Naive thymus-derived CD4-positive, alpha-beta T cell (primary cell): Measurements from ENCODE around the gene NPIPA5. TPM values are rescaled to one million over a fixed set of nuclear protein-coding genes. Genes with fewer than 3 reads are reported as not detected.
"Not testable (repeated sequence)": the region's sequence is repeated elsewhere in the genome, so short reads cannot be mapped to it uniquely, and the experiment has no call there.

Experiments used
- ATAC-seq: fragments of 150-1000 bp; cut with Tn5 transposase; 2 replicates; pipeline ENCODE4 v1.10.0; 2021; ENCODE audit warnings: mild to moderate bottlenecking, moderate library complexity
- CTCF ChIA-PET: fragments of 350-600 bp; sonication (Branson Sonifier 250); formaldehyde crosslinking; loops from one replicate; lab custom pipeline; 2021; ENCODE audit warnings: antibody characterized with exemption; lab: Charles Lee
- POLR2A ChIA-PET: fragments of 350-600 bp; sonication (Branson Sonifier 250); formaldehyde crosslinking; loops from one replicate; lab custom pipeline; 2021; ENCODE audit warnings: antibody characterized with exemption, inconsistent platforms; lab: Charles Lee
- DNase-seq, 9 donors: peaks; one replicate each; pipeline versions ENCODE4 v3.0.0 to v3.0.0-alpha.2; 2020 to 2022; ENCODE audit warnings: mixed read lengths in 1 of 9
- H3K27ac ChIP-seq: one replicate; pipeline ENCODE4 v1.7.0; 2013; ENCODE audit warnings: mild to moderate bottlenecking, low read depth, low read length, moderate library complexity
- H3K27me3 ChIP-seq, 2 donors: one replicate each; pipeline ENCODE4 v1.7.0; 2013; ENCODE audit warnings: low read length in 2 of 2, mild to moderate bottlenecking in 2 of 2, moderate library complexity in 2 of 2; ENCODE audit not compliant: control insufficient read depth in 2 of 2, insufficient read depth in 2 of 2
- H3K36me3 ChIP-seq, 3 experiments: 1 replicate in 2 of 3; 2 replicates in 1 of 3; pipeline ENCODE4 v1.7.0; 2013; ENCODE audit warnings: low read length in 3 of 3, mild to moderate bottlenecking in 3 of 3, moderate library complexity in 1 of 3; ENCODE audit not compliant: insufficient read depth in 3 of 3, control insufficient read depth in 2 of 3
- H3K4me1 ChIP-seq, 2 donors: one replicate each; pipeline ENCODE4 v1.7.0; 2013; ENCODE audit warnings: low read length in 2 of 2, mild to moderate bottlenecking in 2 of 2, moderate library complexity in 1 of 2; ENCODE audit not compliant: control insufficient read depth in 2 of 2, insufficient read depth in 2 of 2
- H3K4me3 ChIP-seq: 2 replicates; pipeline ENCODE4 v1.7.0; 2013; ENCODE audit warnings: mild to moderate bottlenecking, low read length
- H3K9me3 ChIP-seq, 3 experiments: 1 replicate in 2 of 3; 2 replicates in 1 of 3; pipeline ENCODE4 v1.7.0; 2013; ENCODE audit warnings: low read length in 3 of 3; ENCODE audit not compliant: control insufficient read depth in 2 of 3
- H3K27ac Mint-ChIP-seq, 9 donors: one replicate each; pipeline ENCODE4 v1.8.0; 2020 to 2022; ENCODE audit warnings: mixed read lengths in 9 of 9, mild to moderate bottlenecking in 8 of 9, moderate library complexity in 5 of 9, inconsistent platforms in 2 of 9
- H3K27me3 Mint-ChIP-seq, 5 donors: one replicate each; pipeline ENCODE4 v1.8.0; 2021 to 2022; ENCODE audit warnings: mixed read lengths in 5 of 5, mild to moderate bottlenecking in 1 of 5
- H3K36me3 Mint-ChIP-seq, 5 donors: one replicate each; pipeline ENCODE4 v1.8.0; 2020 to 2022; ENCODE audit warnings: mixed read lengths in 5 of 5, mild to moderate bottlenecking in 3 of 5, inconsistent platforms in 1 of 5
- H3K4me1 Mint-ChIP-seq, 7 donors: one replicate each; pipeline ENCODE4 v1.8.0; 2020 to 2022; ENCODE audit warnings: mixed read lengths in 7 of 7, mild to moderate bottlenecking in 3 of 7, inconsistent platforms in 1 of 7
- H3K4me3 Mint-ChIP-seq, 10 donors: one replicate each; pipeline ENCODE4 v1.8.0; 2020 to 2022; ENCODE audit warnings: mild to moderate bottlenecking in 10 of 10, mixed read lengths in 10 of 10, moderate library complexity in 6 of 10, inconsistent platforms in 2 of 10
- H3K9me3 Mint-ChIP-seq, 11 donors: one replicate each; pipeline ENCODE4 v1.8.0; 2020 to 2022; ENCODE audit warnings: mixed read lengths in 11 of 11, mild to moderate bottlenecking in 4 of 11, inconsistent platforms in 1 of 11, moderate library complexity in 1 of 11
- intact Hi-C, 2 donors: fragments of 100-400 bp; cut with micrococcal nuclease; formaldehyde crosslinking; loops; one replicate each; pipeline ENCODE4 v1.15.1; 2023
- polyA plus RNA-seq, 2 donors: library from polyadenylated mRNA; unstranded; fragments of 300-500 nt; fragmentation: Illumina TruSeq; gene quantifications; one replicate each; pipeline ENCODE4 v1.2.3, GENCODE V29; 2021
- total RNA-seq, 6 experiments: library from RNA in 5 of 6; stranded (reverse) in 5 of 6; gene quantifications; 1 replicate in 5 of 6; 2 replicates in 1 of 6; pipeline ENCODE4 v1.2.3 and lab custom pipeline; 2021 to 2026

NPIPA5 gene
- total and polyA plus RNA-seq, 7 experiments from 2014 or later = 0.54 to 44.8 (median 19.2) TPM

GRCh38 chr16:15418206-15418605, 40.1 kb upstream of the NPIPA5 start:
- no peaks in the 10 kb centered on the region for H3K9me3 ChIP-seq
- no peak overlapping the region for H3K4me3 Mint-ChIP-seq
- H3K27ac ChIP-seq = no peak overlapping the region
- no peaks in the 10 kb centered on the region for H3K4me1 ChIP-seq
- H3K4me3 ChIP-seq = no peak overlapping the region
- H3K36me3 ChIP-seq = no peaks in the 10 kb centered on the region
- POLR2A ChIA-PET = interaction anchor here (0.6 kb wide), 1 partner anchor 13 kb away, joined by 3 read pairs; no protein-coding TSS in a partner anchor
- peaks cover 0 to 3% (median 0%) of the 10 kb centered on the region in 5 donors for H3K36me3 Mint-ChIP-seq
- CTCF ChIA-PET = no interaction called here
- intact Hi-C loops = no loop called here
- H3K27me3 Mint-ChIP-seq = peaks cover 0 to 16% (median 4%) of the 10 kb centered on the region in 5 donors
- ATAC-seq (no peak), DNase-seq (no peak)
- no peaks in the 10 kb centered on the region for H3K4me1 Mint-ChIP-seq
- no peak overlapping the region for H3K27ac Mint-ChIP-seq
- H3K27me3 ChIP-seq = no peaks in the 10 kb centered on the region
- no peaks in the 10 kb centered on the region for H3K9me3 Mint-ChIP-seq

- ChIA-PET POLR2A (no interaction called here), CTCF (no interaction called here)
- no peaks in the 10 kb centered on the region for H3K9me3 Mint-ChIP-seq
- Histone ChIP-seq H3K27me3 (no peaks in the 10 kb centered on the region), H3K27ac (no peak overlapping the region), H3K4me3 (no peak overlapping the region), H3K9me3 (no peaks in the 10 kb centered on the region), H3K36me3 (no peaks in the 10 kb centered on the region), H3K4me1 (no peaks in the 10 kb centered on the region)
- peaks cover 0 to 3% (median 0%) of the 10 kb centered on the region in 5 donors for H3K36me3 Mint-ChIP-seq
- ATAC-seq (no peak), DNase-seq (no peak)
- H3K27me3 Mint-ChIP-seq = peaks cover 0 to 16% (median 2%) of the 10 kb centered on the region in 5 donors
- no peak overlapping the region for H3K4me3 Mint-ChIP-seq
- intact Hi-C loops = no loop called here
- no peak overlapping the region for H3K27ac Mint-ChIP-seq
- H3K4me1 Mint-ChIP-seq = no peaks in the 10 kb centered on the region
Measured at GRCh38 chr16:15417197-15417596, 39.1 kb upstream of the NPIPA5 start.

GRCh38 chr16:15415511-15415985, 37.5 kb upstream of the NPIPA5 start:
- H3K4me3 Mint-ChIP-seq = no peak overlapping the region
- no peaks in the 10 kb centered on the region for H3K36me3 ChIP-seq
- intact Hi-C loops = no loop called here
- H3K4me1 ChIP-seq = no peaks in the 10 kb centered on the region
- no peaks in the 10 kb centered on the region for H3K36me3 Mint-ChIP-seq
- H3K27me3 Mint-ChIP-seq = peaks cover 0 to 16% (median 4%) of the 10 kb centered on the region in 5 donors
- ChIA-PET CTCF (interaction anchor here (0.7 kb wide), 1 partner anchor 305 kb away, joined by 3 read pairs; no protein-coding TSS in a partner anchor), POLR2A (no interaction called here)
- no peaks in the 10 kb centered on the region for H3K9me3 Mint-ChIP-seq
- no peaks in the 10 kb centered on the region for H3K9me3 ChIP-seq
- no peak overlapping the region for H3K4me3 ChIP-seq
- DNase-seq (no peak), ATAC-seq (no peak)
- no peaks in the 10 kb centered on the region for H3K27me3 ChIP-seq
- H3K4me1 Mint-ChIP-seq = no peaks in the 10 kb centered on the region
- H3K27ac ChIP-seq = no peak overlapping the region
- no peak overlapping the region for H3K27ac Mint-ChIP-seq

GRCh38 chr16:15409476-15409875, 31.4 kb upstream of the NPIPA5 start:
- H3K36me3 ChIP-seq, H3K4me3 Mint-ChIP-seq, H3K36me3 Mint-ChIP-seq, CTCF ChIA-PET, DNase-seq, H3K9me3 ChIP-seq, intact Hi-C loops, H3K9me3 Mint-ChIP-seq, H3K27me3 ChIP-seq, ATAC-seq, H3K4me3 ChIP-seq, H3K4me1 ChIP-seq, POLR2A ChIA-PET, H3K4me1 Mint-ChIP-seq, H3K27ac ChIP-seq, H3K27me3 Mint-ChIP-seq, H3K27ac Mint-ChIP-seq: not testable (repeated sequence)

GRCh38 chr16:15407756-15408155, 29.7 kb upstream of the NPIPA5 start:
- CTCF ChIA-PET, POLR2A ChIA-PET, H3K4me1 ChIP-seq, H3K36me3 ChIP-seq, DNase-seq, intact Hi-C loops, H3K27me3 ChIP-seq, H3K36me3 Mint-ChIP-seq, H3K27me3 Mint-ChIP-seq, H3K9me3 Mint-ChIP-seq, H3K9me3 ChIP-seq, H3K4me1 Mint-ChIP-seq, H3K27ac Mint-ChIP-seq, H3K4me3 ChIP-seq, H3K27ac ChIP-seq, H3K4me3 Mint-ChIP-seq, ATAC-seq: not testable (repeated sequence)

- intact Hi-C loops = no loop called here
- H3K4me3 ChIP-seq = no peak overlapping the region
- Mint-ChIP-seq H3K36me3 (no peaks in the 10 kb centered on the region), H3K4me3 (no peak overlapping the region), H3K27ac (no peak overlapping the region), H3K27me3 (peaks cover 0 to 6% (median 0%) of the 10 kb centered on the region in 5 donors), H3K4me1 (peaks cover 0 to 2% (median 0%) of the 10 kb centered on the region in 7 donors), H3K9me3 (no peaks in the 10 kb centered on the region)
- H3K4me1 ChIP-seq = no peaks in the 10 kb centered on the region
- DNase-seq = no peak
- POLR2A ChIA-PET = no interaction called here
- CTCF ChIA-PET = no interaction called here
- ATAC-seq = peak; percentile 58
- H3K9me3 ChIP-seq = no peaks in the 10 kb centered on the region
- no peak overlapping the region for H3K27ac ChIP-seq
- no peaks in the 10 kb centered on the region for H3K36me3 ChIP-seq
- H3K27me3 ChIP-seq = no peaks in the 10 kb centered on the region
Measured at GRCh38 chr16:15404792-15405191, 26.7 kb upstream of the NPIPA5 start.

GRCh38 chr16:15404091-15404490, 26.0 kb upstream of the NPIPA5 start:
- H3K4me1 ChIP-seq, H3K4me1 Mint-ChIP-seq, DNase-seq, ATAC-seq, H3K36me3 ChIP-seq, H3K36me3 Mint-ChIP-seq, CTCF ChIA-PET, intact Hi-C loops, H3K4me3 ChIP-seq, H3K27ac Mint-ChIP-seq, POLR2A ChIA-PET, H3K9me3 ChIP-seq, H3K27me3 ChIP-seq, H3K9me3 Mint-ChIP-seq, H3K27ac ChIP-seq, H3K4me3 Mint-ChIP-seq: not testable (repeated sequence)
- peaks cover 0 to 11% (median 4%) of the 10 kb centered on the region in 5 donors for H3K27me3 Mint-ChIP-seq
